CD4-positive, alpha-beta T cell treated with Interferon gamma for 1 hour (primary cell): ENCODE results near the gene TTLL11.
A peak's percentile ranks its signal among the peaks of the same experiment; 100 is the strongest.

Experiments used
- DNase-seq: peaks from one replicate; pipeline ENCODE4 v3.0.0-alpha.2; 2020

The TTLL11 gene

GRCh38 chr9:122107291-122107805 lies 14.2 kb upstream of the TTLL11 start:
- DNase-seq = no peak

DNA sequence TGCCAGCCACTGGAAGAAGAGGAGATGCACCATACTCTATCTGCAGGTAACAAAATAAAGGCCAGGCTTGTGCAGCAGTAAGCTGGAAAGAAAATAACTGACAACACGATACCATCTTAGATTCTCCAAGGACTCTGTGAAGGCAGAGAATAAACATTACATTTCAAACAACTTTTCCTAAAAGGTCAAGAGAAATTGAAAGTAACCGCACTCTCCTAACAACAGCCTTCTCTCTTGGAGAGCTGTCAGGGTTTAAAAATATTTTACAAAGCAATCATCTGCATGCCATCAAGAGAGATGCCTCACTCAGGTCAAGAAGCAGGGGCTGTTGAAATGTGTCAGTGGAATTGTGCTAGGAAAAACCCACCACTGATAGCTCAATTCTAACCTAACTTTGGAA lies 13.5 kb upstream of the TTLL11 start:
- no peak for DNase-seq

DNA sequence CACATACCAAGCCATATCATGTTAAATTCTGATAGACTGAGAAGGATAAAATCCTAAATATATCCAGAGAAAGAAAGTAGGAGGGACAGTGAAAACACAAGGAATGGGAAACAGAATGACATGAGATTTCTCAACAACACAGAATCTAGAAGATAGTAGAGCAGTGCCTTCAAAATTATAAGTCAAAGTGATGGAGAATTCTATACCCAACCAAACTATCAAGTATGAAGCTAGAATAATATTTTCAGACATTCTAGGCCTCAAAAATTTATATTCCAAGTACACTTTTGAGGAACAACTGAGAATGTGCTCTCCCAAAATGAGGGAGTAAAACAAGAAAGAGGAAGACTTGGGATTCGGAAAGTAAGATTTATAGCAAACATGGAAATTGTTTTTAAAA lies 10.9 kb upstream of the TTLL11 start:
- DNase-seq = no peak

DNA sequence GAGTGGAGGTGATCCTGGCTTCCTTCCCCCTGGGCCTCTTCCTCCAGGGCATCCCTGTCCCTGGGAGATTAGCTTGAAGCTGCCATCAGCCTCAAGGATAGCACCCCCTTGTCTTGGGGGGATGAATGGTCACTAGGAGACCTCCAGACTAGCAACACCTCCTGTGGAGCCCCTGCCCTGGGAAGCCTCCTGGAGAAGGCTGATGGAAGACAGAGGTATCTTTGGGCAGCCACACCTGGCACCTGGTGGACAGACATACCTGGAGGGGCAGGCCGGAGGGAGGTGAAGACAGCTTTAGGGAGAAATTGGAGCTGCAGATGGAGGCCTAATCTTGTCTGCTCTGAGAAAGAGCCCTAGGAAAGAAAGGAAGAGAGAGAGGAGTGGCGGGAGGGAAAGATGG lies 9.0 kb upstream of the TTLL11 start:
- DNase-seq = no peak

DNA sequence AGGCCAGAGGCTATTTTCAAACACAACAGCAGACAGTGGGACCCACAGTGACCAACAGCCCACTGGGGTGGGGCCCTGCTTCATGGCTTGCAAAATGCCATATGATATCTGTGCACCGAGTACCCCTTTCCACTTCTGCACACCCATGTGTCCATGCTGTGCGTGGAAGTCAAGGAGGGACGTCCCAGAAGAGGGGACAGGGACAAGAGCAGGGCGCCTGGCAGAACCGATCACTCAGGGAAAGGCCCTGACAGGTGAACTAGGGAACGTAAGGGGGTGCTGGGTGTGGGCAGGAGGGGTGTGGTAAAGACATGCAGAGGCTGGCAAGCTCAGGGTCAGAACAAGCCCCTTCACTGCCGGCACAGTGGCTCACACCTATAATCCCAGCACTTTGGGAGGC lies 7.6 kb upstream of the TTLL11 start:
- no peak for DNase-seq

DNA sequence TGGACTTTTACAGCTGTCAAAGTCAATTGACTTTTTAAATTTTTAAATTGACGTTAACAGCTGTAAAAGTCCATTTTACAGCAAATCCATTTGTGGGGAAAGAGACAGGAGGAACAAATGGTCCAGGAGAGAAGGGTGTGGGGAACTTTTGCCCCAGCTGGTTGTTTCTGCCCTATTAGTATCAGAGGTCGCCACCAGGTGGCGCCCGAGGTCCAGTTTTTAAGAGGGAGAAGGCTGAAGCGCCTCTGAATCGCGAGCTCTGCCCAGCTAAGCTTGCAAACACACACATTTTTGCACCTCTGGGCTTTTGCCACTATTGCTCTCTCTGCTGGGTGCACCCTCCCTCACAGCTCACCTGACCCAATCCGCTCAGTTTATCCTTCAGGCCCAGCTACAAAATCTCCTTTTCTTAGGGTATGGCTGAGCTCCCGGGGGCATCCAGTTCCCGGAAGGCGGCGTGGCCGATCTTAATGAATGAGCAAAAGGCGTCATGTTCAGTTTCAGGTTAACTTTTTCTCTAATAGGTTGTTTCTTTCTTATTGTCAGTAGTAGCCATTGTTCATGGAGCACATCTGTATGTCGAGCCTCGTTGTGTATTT lies 6.3 kb upstream of the TTLL11 start:
- peak; percentile 72 for DNase-seq

DNA sequence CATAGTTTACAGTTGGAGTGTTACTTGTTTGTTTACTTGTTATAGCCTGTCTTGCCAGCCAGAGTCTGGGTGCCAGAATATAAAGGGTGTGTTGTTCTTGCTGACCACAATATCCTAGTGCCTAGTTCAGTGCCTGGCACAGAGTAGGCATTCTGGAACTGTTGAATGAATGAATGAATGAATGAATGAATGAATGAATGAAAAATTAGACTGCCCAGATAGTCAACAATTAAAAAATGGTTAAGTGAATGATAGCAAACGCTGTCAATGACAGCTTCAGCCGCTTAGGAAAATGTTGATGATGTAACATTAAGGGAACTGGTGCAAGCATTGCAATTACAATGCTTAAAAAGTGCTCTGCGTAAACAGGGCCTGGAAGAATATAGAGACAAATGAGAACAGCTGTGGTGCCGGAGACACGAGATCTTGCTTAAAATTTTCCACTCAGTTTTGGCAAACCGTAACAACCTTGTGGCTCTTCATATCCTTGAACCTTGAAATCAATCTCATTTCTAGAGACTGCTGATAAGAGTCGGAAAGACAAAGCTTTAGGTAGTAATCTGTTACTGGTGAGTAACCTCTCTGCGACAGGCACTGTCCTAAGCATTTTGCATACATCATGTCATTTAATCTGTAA lies 4.7 kb upstream of the TTLL11 start:
- no peak for DNase-seq

GRCh38 chr9:122096620-122097415 lies 3.7 kb upstream of the TTLL11 start:
- DNase-seq = no peak

GRCh38 chr9:122095010-122095767 lies 2.1 kb upstream of the TTLL11 start:
- DNase-seq = peak; percentile 30

DNA sequence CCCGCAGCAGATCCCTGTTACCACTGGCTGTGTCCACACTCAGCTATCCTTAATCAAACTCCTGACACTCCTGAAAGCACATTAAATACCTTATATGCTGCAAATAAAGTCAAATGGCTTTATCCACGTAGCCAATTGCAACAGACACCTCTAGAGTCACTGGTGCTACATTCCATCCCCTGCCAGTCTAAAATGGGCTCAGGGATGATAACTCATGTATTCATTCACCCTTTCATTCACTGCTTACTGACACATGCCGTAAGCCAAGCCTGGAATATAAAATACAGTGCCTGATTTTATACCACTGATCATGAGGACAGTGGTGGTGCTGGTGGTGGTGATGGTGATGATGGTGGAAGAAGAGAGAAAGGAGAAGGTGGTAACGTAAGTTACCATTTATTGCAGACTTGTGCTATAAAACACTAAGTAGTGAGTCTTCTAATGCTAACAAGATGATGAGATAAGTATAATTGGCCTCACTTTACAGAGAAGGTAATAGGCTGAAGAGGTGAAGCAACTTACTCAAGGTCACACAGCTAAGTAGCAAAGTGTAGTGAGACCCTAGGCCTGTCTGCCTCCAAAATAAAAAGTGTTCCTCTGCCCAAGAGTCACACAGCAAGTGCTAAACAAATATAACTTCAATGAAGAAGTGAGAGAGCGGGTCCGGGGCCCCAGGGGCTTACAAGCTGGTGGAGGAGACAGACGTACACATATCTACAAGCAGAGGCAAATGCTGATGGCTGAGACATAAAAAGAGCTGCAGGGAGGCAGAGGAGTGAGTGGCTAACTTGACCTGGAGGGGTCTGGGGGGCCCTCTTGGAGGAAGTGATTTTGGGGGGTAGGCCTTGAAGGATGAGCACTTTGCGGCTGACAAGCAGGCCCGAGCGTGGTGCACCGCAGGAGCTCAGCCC lies 1.2 kb downstream of the TTLL11 start:
- no peak for DNase-seq

DNA sequence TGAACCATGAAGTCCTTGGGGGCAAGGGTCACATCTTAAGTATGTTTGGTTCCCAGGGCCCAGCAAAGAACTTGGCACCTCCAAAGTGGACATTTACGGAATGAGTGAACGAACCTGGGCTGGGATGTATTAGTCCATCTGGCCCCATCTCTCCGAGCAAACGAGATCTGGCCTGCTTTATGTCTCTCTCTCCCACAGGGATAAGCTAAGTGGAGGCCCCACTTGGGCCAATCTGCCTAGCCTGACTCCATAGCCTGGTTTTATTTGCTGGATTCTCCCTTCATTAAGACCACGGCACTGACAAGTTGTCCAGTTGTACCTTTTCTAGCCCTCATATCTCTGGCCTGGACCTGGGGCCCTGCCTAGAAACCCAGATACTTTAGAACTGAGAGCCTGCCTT lies 2.1 kb downstream of the TTLL11 start:
- DNase-seq = no peak

DNA sequence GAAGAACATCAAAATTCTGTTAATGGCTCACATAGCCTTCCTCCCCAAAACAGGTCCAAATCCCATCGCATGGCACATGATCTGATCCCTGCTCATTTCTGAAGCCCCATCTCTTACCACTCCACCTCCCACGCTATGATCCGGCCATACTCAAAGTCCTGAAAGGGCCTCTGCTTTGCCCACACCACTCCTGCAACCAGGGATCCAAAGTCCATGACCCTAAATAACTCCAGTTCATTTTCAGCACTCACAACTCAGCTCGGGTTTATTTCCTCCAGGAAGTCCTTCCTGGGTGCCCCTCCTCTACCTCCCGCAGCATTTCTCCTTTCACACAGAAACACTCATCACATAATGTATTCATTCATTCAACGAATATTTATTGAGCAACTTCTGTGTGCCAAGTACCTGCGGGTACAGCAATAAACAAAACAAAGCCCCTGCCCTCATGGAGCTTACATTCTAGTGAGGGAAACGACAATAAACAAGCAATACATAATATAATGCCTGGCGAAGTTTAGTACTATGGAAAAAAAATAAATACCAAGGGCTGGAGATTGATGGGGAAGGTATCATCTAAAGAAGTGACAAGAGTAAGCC lies 2.7 kb downstream of the TTLL11 start:
- DNase-seq = no peak

DNA sequence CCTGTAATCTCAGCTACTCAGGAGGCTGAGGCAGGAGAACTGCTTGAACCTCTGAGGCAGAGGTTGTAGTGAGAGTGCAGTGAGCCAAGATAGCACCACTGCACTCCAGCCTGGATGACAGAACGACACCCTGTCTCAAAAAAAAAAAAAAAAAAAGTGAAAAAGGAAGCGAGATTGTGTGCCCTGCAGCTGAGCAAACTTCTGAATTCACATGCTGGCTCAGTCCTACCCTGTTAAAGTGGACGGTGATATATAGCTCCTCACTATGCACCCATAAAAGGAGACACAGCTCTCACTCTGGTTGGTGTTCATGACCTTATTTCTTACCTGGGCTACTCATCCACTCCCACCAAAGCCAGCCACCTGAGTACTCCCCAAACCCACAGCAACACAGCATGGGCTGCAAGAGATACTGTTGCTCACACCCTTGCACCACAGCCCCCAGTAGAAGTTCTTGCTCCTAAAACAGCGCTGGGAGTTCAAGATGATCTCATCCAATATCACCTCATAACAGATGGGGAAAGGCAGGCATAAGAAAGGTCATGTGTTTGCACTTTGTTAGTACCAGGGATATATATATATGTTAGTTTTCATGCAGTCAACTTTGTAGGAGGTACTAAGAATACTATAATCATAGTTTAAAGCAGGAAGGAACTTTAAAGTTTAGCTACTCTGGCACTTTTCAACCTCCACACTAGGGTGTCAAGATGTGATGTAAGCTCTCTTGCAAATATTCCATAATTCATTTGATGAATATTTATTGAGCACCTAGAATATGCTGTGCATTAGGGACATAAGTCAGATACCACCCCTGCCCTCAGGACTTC lies 4.0 kb downstream of the TTLL11 start:
- DNase-seq = no peak

GRCh38 chr9:122087406-122088200 lies 5.5 kb downstream of the TTLL11 start:
- no peak for DNase-seq

GRCh38 chr9:122086873-122087272 lies 6.2 kb downstream of the TTLL11 start:
- no peak for DNase-seq

GRCh38 chr9:122085260-122085659 lies 7.8 kb downstream of the TTLL11 start:
- no peak for DNase-seq

DNA sequence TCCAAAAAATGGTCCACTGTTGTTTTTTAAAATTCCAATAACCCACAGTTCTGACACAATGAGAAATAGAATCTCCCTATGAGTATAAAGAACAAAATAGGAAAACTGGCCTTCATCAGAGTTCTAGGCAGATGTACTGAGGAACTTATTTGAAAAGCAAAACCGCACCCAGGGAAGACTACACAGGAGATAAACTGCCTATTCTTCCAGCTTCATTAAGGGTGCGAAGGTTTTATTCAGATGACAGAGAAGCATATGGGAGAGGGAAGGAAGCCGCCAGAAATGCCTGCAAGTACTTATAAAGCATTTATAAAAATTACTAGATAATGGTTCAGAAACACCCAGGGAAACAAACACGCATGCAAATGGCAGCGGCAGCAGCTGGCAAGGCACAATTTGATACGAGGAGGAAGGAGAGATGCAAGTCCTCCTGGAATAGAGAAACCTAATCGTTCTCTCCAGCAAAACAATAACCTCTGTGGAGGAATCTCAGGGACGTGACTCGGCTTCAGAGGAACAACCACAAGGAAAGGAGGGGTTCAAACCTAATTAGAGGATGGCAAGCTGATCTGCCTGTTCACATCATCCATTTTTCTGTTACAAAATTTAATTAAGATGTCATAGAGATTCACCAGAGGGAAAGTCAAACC lies 9.0 kb downstream of the TTLL11 start:
- no peak for DNase-seq

GRCh38 chr9:122080986-122081385 lies 12.1 kb downstream of the TTLL11 start:
- no peak for DNase-seq

DNA sequence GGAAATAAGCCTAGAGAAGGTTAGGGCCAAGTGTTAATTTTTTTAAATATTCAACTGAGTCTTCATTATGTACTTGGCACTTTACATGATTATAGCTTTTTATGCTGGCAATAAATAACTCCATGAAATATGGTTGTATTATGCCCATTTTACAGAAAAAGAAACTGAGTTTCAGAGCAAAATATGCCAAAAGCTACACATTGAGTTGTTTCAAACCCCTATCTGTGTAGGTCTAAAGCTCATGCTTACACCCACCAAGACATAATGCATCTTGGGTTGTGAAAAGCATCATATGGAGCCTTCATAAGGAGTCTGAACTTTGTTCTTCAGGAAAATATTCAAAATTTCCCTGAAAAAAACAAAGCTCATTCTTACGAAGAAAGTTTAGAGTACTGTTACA lies 14.6 kb downstream of the TTLL11 start:
- DNase-seq = no peak
